8988T (cell line): ENCODE measurements around the gene AKR1C1.
A peak's percentile ranks its signal among the peaks of the same experiment; 100 is the strongest.
"Not testable (repeated sequence)": the region's sequence is repeated elsewhere in the genome, so short reads cannot be mapped to it uniquely, and the experiment has no call there.

ENCODE experiments used
- DNase-seq: peaks from one replicate; pipeline ENCODE4 v3.0.0; 2011

Gene AKR1C1

DNA sequence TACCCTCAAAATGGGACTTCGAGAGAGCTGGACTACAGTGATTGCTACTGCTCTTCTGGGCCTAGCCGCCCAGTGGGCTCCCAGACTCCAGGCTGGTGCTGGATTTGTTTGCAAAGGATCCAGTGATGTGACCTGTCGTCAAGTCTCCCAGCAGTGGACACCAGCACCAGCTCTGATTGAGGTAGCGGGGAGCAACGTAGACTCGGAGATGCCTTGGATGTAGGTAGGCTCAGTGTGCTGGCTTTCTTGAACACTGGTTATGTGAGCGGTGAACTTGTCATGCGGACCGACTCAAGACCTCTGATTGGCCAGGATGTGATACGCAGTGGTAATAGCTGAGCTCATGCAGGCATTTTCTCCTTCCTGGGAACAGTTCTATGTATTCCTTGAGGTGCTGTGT lies 21.0 kb downstream of the AKR1C1 start:
- no peak for DNase-seq

DNA sequence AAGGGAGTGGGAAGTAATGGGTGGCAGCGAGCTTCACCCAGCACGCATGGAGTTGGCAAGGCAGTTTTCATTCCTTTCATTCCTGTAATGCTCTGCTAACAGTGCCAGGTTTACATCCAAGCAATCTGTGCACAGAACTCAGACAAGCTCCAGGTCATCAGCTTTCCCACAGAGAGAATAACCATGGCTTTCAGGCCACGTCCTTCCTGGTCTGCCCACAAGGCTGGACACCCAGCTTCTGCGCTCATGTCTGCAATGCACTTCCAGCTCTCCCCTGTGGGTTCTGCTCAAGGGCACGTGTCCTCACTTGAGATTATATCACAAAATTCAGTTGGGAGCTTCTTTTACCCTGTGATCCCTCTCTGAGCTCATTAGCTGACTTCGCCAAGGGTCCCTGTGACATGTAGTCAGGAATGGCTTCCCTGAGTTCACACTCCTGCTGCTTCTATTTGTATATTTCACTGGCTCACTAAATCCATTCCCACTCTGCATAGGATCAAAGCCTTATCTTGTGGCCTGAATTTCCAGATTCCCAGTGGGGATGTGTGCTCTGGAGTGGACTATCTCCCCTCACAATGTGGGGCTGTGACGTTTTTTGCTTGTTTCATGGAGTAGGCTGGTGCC lies 21.9 kb downstream of the AKR1C1 start:
- DNase-seq, result no peak

- not testable (repeated sequence) for DNase-seq
These were observed 24.9 kb downstream of the AKR1C1 start for GRCh38 chr10:4988000-4988641.

GRCh38 chr10:4990217-4990616 lies 27.0 kb downstream of the AKR1C1 start:
- DNase-seq, result no peak

GRCh38 chr10:4991463-4991862 lies 28.2 kb downstream of the AKR1C1 start:
- not testable (repeated sequence) for DNase-seq

DNA sequence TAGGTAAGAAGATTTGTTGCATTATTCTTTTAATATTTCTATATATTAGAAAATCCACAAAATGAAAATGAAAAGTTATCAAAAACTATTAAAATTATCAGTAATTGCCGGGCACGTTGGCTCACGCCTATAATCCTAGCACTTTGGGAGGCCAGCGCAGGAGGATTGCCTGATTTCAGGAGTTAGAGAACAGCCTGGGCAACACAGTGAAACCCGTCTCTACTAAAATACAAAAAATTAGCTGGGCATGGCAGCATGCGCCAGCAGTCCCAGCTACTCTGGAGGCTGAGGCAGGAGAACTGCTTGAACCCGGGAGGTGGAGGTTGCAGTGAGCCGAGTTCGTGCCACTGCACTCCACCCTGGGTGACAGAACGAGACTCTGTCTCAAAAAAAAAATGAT lies 29.3 kb downstream of the AKR1C1 start:
- not testable (repeated sequence) for DNase-seq

DNA sequence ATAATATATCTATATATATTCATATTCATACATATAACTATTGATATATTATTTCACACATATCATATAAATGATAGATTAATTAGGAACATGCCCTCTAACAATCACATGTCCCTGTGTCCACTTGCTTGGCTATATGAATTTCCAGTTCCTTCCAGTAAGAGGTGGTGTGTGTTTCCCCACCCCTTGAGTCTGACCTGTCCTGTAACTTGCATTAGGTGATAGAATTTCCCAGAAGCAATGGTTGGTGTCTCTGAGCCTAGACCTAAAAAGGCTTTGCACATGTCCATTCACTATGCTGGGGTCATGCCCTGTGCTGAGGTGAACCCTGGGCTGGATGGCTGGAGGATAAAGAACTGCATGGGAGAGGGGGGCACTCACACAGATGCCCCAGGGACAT lies 31.0 kb downstream of the AKR1C1 start:
- DNase-seq, result not testable (repeated sequence)

- no peak for DNase-seq
These were observed 35.5 kb downstream of the AKR1C1 start for GRCh38 chr10:4998671-4999070.

DNA sequence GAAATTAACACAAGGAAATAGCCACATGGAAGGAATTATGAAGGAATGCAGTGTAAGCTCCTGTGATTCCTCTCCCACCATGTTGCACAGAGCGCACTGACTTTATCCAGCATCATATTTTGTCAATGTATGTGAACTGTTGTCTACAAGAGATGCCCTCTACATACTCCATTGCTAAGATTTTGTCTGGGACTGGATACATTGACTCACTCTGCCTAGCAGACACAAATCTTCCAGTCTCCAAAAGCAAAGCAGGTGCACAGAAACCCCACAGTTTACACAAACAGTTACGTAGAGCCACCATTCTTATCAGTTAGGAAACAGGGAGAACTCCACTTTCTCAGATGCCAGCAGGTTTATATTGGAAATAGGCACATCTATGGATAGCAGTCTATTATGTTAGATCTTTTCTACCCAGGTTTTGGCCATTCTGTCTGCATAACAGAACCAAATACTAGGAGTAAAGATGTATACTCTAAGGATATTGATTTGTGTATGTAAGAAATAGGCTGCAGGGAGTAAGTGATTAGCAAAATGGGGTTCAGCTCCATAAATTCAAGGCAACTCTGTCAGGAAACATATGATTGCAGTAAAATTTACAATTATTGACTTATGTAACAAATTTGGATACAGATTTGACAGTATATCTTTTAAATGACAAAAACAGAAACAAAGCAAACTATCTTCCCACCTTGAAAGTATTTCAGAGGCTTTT lies 39.0 kb downstream of the AKR1C1 start:
- DNase-seq, result no peak

DNA sequence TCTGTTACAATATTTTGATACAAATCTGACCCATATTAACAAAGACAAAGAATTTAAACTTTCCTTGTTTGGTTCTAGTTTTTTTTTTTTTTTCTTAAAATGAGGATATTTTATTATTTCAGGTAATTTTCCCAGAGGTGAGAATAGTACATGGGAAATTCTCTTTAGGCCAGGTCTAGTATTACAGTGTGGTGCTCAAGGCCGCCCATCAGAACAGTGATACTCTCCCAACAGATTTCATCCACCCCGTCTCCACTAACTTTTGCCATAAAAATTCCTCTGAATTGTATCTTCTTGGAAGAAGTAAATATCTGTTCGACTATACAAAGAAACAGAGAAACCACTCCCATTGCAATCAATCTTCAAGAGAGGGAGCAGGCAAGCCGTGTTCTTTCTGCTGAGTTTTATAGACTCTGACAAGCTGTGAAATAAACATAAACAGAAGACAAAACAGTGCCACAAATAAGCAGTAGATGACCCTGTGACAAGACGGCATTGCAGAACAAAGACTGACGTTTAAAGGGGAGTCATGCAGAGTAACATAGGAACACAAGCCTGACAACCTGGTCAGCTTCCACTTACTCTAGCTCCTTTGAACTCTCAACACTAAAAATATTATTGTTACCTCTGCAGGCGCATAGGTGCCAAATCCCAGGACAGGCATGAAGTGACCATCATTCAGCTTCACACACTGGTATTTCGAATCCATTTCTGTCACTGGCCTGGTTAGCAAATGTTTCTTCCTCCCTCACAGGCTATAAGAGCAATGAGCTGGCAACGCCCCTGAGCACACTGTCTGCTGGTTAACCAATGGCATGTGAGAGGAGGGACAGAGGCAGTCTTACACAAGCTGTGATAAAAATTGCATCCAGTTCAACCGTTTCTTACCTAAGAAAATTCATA lies 40.2 kb downstream of the AKR1C1 start, which contains the start of gene AKR1C2:
Gene AKR1C2, minus strand, starts transcription at position 731 of the 903 bp plus-strand sequence. Its CDS starts 22 bp downstream, at position 709.
- not testable (repeated sequence) for DNase-seq

GRCh38 chr10:5004030-5004385 lies 40.8 kb downstream of the AKR1C1 start:
- not testable (repeated sequence) for DNase-seq

DNA sequence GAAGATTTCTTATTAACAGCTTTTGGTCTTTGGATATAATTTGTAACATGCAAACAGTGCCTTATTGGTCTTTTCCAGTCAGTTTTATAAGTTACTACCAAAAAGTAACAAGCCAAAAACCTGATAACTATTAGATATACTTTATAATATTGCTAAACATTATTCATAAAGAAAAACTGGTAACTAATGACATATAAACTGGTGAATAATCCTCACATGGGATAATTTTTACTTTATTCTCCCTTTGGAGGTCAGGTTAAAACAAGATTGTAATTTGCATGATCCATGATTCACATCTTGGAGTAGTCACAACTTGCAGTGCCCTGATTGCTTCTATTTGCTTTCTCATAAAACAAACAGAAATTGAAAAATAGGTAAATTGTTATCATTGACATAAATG lies 41.3 kb downstream of the AKR1C1 start:
- not testable (repeated sequence) for DNase-seq

DNA sequence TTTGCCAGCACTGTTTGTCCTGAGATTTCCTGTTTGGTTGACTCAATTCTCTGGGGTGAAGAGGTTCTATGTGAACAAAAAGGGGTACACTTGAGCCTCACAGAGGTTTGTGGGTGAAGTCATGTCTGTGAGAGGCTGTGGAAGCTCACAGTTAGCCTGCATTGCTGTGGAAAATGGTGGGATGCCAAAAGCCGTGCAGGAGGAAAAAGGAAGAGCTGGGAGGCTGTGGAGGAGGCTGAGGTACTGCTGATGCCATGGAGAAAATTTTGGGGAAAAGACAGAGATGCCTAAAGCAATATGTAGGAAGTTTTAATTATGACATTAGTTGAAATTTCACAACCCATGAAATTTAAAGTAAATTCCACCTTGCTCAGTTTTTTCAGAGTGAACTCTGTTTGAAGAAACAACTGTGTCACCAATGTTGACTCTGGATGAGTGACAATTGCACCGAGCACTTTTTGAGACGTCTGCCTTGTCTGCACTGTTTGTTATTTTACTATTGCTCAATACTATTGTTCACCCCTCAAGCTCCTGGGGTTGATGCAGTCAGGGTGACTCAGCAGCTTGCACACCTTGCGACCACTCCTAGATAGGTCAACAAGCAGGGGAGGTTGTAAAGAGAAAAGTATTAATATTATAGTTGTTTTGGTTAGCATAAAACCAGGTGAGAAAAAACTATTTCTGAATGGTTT lies 45.8 kb downstream of the AKR1C1 start:
- not testable (repeated sequence) for DNase-seq

GRCh38 chr10:5010043-5010442 lies 46.8 kb downstream of the AKR1C1 start:
- not testable (repeated sequence) for DNase-seq

DNA sequence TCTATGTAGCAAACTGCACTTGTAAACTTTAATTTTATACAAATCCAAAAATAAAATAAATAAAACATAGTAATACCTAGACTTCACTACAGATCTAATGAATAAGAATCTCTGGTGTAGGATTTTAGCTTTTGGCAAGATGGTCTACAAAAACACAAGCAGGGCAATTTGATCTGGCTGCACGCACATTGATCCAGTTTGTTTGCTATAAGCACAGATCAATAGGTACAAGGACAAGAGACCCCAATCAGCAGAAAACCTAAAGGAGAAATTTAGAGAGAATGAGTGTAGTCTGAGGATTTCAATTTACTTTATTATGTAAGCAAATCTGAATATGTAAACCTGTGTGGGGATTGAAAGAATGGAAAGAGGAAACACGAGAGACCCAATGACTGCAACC lies 48.2 kb downstream of the AKR1C1 start:
- not testable (repeated sequence) for DNase-seq

DNA sequence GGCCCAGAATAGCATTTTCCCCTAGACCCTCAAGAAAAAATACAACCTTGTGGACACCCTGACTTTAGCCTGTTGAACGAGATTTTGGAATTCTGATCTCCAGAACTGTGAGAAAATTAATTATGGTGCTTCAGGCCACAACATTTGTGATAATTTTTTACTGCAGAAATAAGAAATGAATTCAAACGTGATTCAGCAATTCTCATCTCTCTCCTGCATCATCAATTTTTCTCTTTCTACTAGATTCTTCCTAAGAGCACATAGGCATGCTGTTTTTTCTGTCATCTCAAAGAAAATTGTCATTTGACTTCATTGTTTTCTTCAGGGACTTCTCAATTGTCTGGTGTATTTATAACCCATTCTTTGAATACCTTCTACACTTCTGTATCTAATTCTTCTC lies 49.4 kb downstream of the AKR1C1 start:
- no peak for DNase-seq

- DNase-seq, result no peak
These were observed 50.2 kb downstream of the AKR1C1 start for GRCh38 chr10:5013385-5013784.

DNA sequence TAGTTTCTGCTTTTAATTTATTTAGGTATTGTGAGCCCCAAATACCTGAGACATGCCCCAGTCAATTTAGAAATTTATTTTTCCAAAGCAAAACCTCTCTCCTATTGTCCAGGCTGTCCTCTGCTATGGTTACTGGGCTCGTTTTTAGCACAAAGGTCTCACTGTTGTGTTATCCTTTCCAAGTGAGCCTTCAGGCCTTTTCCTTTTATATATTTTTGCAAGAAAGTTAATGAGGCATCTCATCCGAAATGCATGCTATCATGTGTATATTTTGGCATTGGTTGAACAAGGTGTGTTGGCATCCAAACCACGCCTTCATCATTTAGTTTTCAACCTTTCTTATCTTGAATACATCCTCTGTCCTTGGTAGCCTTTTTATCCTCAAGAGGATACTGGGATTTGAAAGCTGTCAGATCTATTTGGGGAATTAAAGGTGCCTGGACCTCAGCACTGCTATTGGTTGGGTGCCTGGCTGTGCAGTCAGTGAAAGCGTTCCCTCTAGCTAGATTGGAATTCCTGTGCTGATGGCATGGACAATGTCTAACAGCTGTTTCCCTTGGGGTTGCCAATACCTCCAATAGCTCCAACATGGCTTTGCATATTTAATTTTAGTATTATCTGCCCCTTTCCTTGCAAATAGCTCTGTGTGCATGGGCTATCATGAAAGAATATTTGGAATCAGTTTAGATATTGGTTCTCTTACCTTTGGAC lies 51.1 kb downstream of the AKR1C1 start:
- DNase-seq, result not testable (repeated sequence)

DNA sequence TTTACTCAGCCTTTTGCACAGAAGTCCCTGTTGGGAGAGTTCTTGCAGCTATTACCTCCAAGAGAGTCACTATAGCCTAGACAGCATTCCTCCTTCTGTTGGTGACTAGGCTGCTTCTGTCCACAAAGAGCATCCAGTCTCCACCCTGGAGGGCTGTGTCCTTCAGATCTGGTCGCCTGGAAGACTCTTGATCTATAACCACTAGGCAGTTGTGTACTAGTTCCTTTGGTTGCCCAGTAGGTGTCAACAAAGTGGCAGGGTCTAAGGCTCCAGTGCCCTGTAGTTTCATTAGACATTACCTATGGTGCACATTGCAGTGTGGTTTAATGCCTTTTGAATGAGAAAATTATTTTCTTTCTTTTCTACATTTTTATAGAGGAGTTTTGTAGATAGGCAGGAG lies 51.7 kb downstream of the AKR1C1 start:
- peak; percentile 10 for DNase-seq

DNA sequence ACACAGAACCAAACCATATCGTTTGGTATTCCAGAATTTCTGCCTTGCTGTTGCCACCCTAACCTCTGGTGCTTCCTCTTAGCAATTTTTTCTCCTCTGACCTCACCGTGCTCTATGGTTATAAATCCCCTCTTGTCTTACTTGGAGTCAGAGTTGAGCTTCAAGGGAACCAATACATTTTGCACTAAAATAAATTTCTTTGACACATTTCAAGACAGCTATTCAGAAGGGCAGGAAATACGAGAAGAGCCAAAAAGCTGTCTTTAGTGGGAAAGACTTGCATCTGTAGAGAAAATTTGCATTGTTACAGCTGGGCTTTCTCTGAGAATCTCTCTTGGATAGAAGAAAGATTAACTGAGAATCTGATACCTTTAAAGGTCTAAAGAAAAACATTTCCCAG lies 54.9 kb downstream of the AKR1C1 start:
- no peak for DNase-seq

DNA sequence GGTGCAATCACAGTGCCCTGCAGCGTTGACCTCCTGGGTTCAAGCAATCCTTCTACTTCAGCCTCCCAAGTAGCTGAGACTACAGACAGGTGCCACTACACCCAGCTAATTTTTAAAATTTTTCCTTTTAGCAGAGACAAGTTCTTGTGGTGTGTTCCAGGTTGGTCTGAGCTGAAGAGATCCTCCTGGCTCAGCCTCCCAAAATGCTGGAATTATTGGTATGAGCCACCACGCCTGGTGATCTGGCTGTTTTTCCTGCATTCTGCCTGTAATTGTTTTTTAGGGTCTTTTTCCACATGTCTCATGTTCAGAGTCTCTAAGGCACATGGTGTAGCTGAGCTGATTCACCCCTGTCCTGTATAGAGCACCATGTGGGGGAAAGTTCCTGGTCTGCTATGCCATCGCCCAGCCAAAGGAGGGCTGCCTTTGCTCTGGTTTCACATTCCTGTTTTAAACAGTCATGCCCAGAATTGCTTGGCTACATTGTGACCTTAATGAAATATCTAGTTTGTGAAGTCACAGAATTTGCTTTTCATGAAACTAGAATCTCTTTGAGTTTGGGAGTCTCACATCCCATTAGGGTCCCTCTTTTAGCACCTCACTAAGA lies 55.6 kb downstream of the AKR1C1 start:
- not testable (repeated sequence) for DNase-seq
